Upper lobe of left lung (tissue), 4 donors: Measurements from ENCODE around the gene TTC23.

Experiments used
- CTCF ChIP-seq, 6 experiments: fragments of 450-650 bp in 4 of 6; fragments of 200-600 bp in 2 of 6; sonication (generic) in 2 of 6; IDR thresholded peaks; one replicate each; pipeline ENCODE4 v1.5.1; 2016 to 2019; ENCODE audit warnings: antibody characterized with exemption in 6 of 6
- EP300 ChIP-seq, 4 donors: sonication (generic); formaldehyde crosslinking; IDR thresholded peaks; one replicate each; pipeline ENCODE4 v1.5.1; 2017; ENCODE audit warnings: antibody characterized with exemption in 4 of 4, control low read depth in 2 of 4
- POLR2A ChIP-seq, 4 donors: fragments of 450-650 bp; IDR thresholded peaks; one replicate each; pipeline ENCODE4 v1.5.1; 2016 to 2017; ENCODE audit warnings: antibody characterized with exemption in 4 of 4, mild to moderate bottlenecking in 2 of 4
- POLR2AphosphoS5 ChIP-seq, 2 donors: sonication (generic); formaldehyde crosslinking; IDR thresholded peaks; one replicate each; pipeline ENCODE4 v1.5.1; 2017; ENCODE audit warnings: antibody characterized with exemption in 2 of 2

GRCh38 chr15:99143242-99143641 is 106.1 kb downstream of the TTC23 start:
- TF ChIP-seq POLR2A (IDR thresholded peaks at IDR 0.05): no peak
- TF ChIP-seq CTCF (IDR thresholded peaks at IDR 0.05): no peak
- no peak for TF ChIP-seq EP300 (IDR thresholded peaks at IDR 0.05)
- no peak for TF ChIP-seq POLR2AphosphoS5 (IDR thresholded peaks at IDR 0.05)
